Aorta (tissue), 5 donors: ENCODE results near the gene SMYD3. TPM values are rescaled to one million over a fixed set of nuclear protein-coding genes. Genes with fewer than 3 reads are reported as not detected.

Experiments
- ATAC-seq: fragments of 200-7000 bp; cut with Tn5 transposase; one replicate; pipeline ENCODE4 v1.9.1; 2022; ENCODE audit warnings: moderate library complexity; ENCODE audit not compliant: low FRiP score
- DNase-seq, 2 donors: peaks; one replicate each; pipeline ENCODE4 v3.0.0-alpha.2; 2020
- H3K27ac ChIP-seq, 2 donors: one replicate each; pipeline ENCODE4 v1.5.1; 2013; ENCODE audit warnings: low read length in 2 of 2, mild to moderate bottlenecking in 2 of 2, moderate library complexity in 2 of 2, control low read depth in 1 of 2, inconsistent platforms in 1 of 2, low read depth in 1 of 2
- H3K27me3 ChIP-seq, 2 donors: one replicate each; pipeline ENCODE4 v1.6.1; 2013; ENCODE audit warnings: control low read depth in 1 of 2, low read length in 1 of 2, mild to moderate bottlenecking in 1 of 2, moderate library complexity in 1 of 2; ENCODE audit not compliant: insufficient read depth in 2 of 2, control insufficient read depth in 1 of 2
- H3K36me3 ChIP-seq, 2 donors: one replicate each; pipeline ENCODE4 v1.6.1; 2013; ENCODE audit warnings: control low read depth in 1 of 2, low read length in 1 of 2, mild to moderate bottlenecking in 1 of 2; ENCODE audit not compliant: insufficient read depth in 2 of 2, control insufficient read depth in 1 of 2
- H3K4me1 ChIP-seq, 2 donors: one replicate each; pipeline ENCODE4 v1.6.1; 2013; ENCODE audit warnings: low read length in 2 of 2, control low read depth in 1 of 2, mild to moderate bottlenecking in 1 of 2, moderate library complexity in 1 of 2; ENCODE audit not compliant: insufficient read depth in 2 of 2, control insufficient read depth in 1 of 2
- H3K4me3 ChIP-seq, 2 donors: one replicate each; pipeline ENCODE4 v1.5.1; 2013; ENCODE audit warnings: low read length in 2 of 2, control low read depth in 1 of 2, mild to moderate bottlenecking in 1 of 2
- H3K9me3 ChIP-seq: one replicate; pipeline ENCODE4 v1.6.1; 2013; ENCODE audit warnings: mild to moderate bottlenecking, low read length; ENCODE audit not compliant: control insufficient read depth
- WGBS, 2 donors: extraction: QIAGEN DNeasy Blood & Tissue Kit; methylation state at CpG; one replicate each; pipeline ENCODE4 v1.1.7; 2013; 5-methylcytosine and 5-hydroxymethylcytosine counted together
- intact Hi-C, 2 donors: fragments of 100-400 bp; cut with DNase I; formaldehyde crosslinking; loops; one replicate each; pipeline versions ENCODE4 v1.14.2 to v1.15.0; 2022
- polyA plus RNA-seq, 2 donors: library from polyadenylated mRNA; stranded (reverse); fragments of 200-250 nt; gene quantifications; one replicate each; pipeline ENCODE4 v1.2.3, GENCODE V29; 2013
- total RNA-seq, 2 donors: library from RNA; stranded (reverse); fragmentation: NEBNext Ultra II Directional; extraction: Animal tissue kit (Norgen Biotek cat#: 25700); gene quantifications; one replicate each; pipeline ENCODE4 v1.2.1, GENCODE V29; 2021
- donor health status: healthy with polysubstance abuse.
- donor health status: Bipolar disorder and iron deficiency.
- donor health status: DM: no; HTN: no; CAD: no.
- donor health status: DM: no; HTN: no; CAD: no.
- donor health status: DM: yes; HTN: yes; CAD: no.

Gene SMYD3
- total and polyA plus RNA-seq, 4 donors: 6.0 to 29.1 (median 11.1) TPM

DNA sequence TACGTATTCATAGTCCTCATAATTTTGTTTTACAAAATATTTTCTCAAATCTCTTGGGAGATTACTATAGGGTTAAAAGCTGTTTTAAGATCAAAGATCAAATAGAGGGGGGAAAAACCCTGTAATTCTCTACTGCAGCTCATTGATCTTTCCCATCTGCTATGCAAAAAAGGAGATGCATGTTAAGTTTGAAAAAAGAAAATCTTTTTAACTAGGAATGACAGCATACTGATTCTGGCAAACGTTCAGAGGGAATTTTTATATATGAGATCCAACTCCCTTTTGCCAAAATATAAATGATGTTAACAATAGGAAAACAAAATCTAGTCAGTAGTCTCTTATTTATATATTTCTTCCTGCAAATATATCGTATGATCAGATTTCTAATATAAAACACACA, 69.1 kb downstream of the SMYD3 start:
- Histone ChIP-seq H3K36me3 (no peaks in the 10 kb centered on the region), H3K9me3 (no peaks in the 10 kb centered on the region), H3K27ac (no peak overlapping the region), H3K27me3 (no peaks in the 10 kb centered on the region), H3K4me3 (no peak overlapping the region), H3K4me1 (no peaks in the 10 kb centered on the region)
- intact Hi-C loops: no loop called here
- ATAC-seq (no peak), DNase-seq (no peak)
- WGBS, 2 donors: 70 to 71% methylated on average over 3 of the region's 3 CpGs

DNA sequence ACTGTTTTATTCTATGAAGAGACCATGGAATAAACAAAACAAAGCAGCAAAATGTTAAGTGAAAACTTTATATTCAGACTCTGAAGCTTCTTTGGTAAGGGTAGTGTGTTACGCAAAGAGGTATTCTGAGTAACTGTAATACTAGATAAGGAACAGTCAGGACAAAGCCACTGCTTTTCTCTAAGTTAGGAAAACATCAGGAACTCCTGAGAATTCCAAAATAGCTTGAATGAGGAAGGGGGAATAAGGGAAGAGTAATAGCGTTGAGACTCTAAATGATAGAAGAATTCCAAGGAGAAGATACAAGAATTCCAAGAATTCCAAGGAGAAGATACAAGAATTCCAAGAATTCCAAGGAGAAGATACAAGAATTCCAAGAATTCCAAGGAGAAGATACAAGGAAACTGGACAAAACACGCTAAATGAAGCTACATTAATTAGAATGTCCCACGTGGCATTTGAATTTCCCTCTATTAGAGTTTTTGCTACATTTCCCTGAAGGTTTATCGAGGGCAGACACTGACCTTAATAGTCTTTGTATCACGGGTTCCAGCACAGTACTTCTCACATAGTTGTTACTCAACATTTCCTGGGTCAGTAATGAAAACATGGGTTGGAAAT, 71.5 kb downstream of the SMYD3 start:
- no peaks in the 10 kb centered on the region for H3K4me1 ChIP-seq
- DNase-seq (no peak), ATAC-seq (no peak)
- H3K36me3 ChIP-seq: no peaks in the 10 kb centered on the region
- no peaks in the 10 kb centered on the region for H3K9me3 ChIP-seq
- no peak overlapping the region for H3K27ac ChIP-seq
- intact Hi-C loops: no loop called here
- H3K27me3 ChIP-seq: no peaks in the 10 kb centered on the region
- WGBS, 2 donors: 59 to 77% methylated on average over 6 of the region's 6 CpGs
- H3K4me3 ChIP-seq: no peak overlapping the region

- intact Hi-C loops: no loop called here
- Histone ChIP-seq H3K27ac (no peak overlapping the region), H3K27me3 (no peaks in the 10 kb centered on the region), H3K4me3 (no peak overlapping the region), H3K4me1 (no peaks in the 10 kb centered on the region), H3K9me3 (no peaks in the 10 kb centered on the region), H3K36me3 (no peaks in the 10 kb centered on the region)
- ATAC-seq (no peak), DNase-seq (no peak)
- 97% methylated on average over 5 of the region's 5 CpGs for WGBS, 2 donors
Observed at GRCh38 chr1:246434335-246434734, 72.7 kb downstream of the SMYD3 start.

DNA sequence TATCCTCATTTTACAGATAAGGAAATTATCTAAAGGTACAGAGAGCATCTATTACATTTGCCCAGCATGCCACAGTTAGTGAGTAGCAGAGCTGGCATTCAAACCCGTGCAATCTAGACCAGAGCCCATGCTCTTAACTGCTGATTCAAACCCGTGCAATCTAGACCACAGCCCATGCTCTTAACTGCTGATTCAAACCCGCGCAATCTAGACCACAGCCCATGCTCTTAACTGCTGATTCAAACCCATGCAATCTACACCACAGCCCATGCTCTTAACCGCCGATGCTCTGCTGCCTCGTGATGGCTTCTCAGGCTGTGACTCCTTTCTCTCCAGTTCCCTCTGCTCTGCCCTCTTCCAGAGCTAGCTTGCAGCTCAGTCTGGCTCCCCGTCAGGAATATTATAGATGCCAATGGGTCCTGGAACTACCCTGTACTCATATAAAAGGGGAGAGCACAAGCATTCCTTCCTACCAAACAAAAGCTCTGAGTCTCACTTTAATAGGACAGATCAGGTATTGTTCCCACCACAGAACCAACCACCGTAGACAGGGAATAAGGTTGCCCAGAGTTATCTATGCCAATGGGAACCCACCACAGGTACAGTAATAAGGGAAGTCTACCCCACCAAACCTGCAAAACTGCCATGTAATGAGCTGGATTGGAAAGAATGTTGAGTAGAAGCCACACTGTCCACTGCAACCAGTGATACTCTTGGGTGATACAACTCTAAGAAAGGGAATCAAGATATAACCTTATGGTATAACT, 78.4 kb downstream of the SMYD3 start:
- no peak for ATAC-seq
- intact Hi-C loops: no loop called here
- 71 to 77% methylated on average over 9 of the region's 9 CpGs for WGBS, 2 donors

DNA sequence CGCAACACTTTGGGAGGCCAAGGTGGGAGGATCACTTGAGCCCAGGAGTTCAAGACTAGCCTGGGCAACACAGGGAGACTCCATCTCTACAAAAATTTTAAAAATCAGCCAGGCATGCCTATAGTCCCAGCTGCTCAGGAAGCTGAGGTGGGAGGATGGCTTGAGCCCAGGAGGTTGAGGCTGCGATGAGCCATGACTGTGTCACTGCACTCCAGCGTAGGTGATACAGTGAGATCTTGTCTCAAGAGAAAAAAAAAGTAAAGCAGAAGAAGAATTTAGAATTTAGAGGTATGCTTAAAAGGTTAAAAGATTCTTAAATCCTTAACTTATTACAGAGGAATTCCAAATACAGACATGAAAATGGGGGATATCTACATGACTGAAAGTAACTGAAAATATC, 79.5 kb downstream of the SMYD3 start:
- 95 to 98% methylated on average over 3 of the region's 3 CpGs for WGBS, 2 donors
- H3K27ac ChIP-seq: no peak overlapping the region
- intact Hi-C loops: no loop called here

More for the DNA sequence above, 78.4 kb downstream of the SMYD3 start:
- H3K27me3 ChIP-seq: no peaks in the 10 kb centered on the region
- no peak for DNase-seq
- H3K4me1 ChIP-seq: peaks cover 0 to 3% of the 10 kb centered on the region in 2 donors
- H3K27ac ChIP-seq: no peak overlapping the region
- peaks cover 0 to 3% of the 10 kb centered on the region in 2 donors for H3K36me3 ChIP-seq
- no peaks in the 10 kb centered on the region for H3K9me3 ChIP-seq
- H3K4me3 ChIP-seq: no peak overlapping the region

GRCh38 chr1:246425895-246426294, 81.2 kb downstream of the SMYD3 start:
- no peak overlapping the region for H3K27ac ChIP-seq
- H3K4me1 ChIP-seq: peaks cover 0 to 3% of the 10 kb centered on the region in 2 donors
- H3K27me3 ChIP-seq: no peaks in the 10 kb centered on the region
- peaks cover 0 to 3% of the 10 kb centered on the region in 2 donors for H3K36me3 ChIP-seq
- 93 to 95% methylated on average over 3 of the region's 3 CpGs for WGBS, 2 donors
- no peak for DNase-seq
- H3K9me3 ChIP-seq: no peaks in the 10 kb centered on the region
- intact Hi-C loops: no loop called here
- H3K4me3 ChIP-seq: no peak overlapping the region
- no peak for ATAC-seq

More for the DNA sequence above, 79.5 kb downstream of the SMYD3 start:
- no peak for ATAC-seq
- Histone ChIP-seq H3K9me3 (no peaks in the 10 kb centered on the region), H3K36me3 (peaks cover 0 to 3% of the 10 kb centered on the region in 2 donors), H3K4me3 (no peak overlapping the region), H3K4me1 (peaks cover 0 to 3% of the 10 kb centered on the region in 2 donors), H3K27me3 (no peaks in the 10 kb centered on the region)
- DNase-seq: no peak

DNA sequence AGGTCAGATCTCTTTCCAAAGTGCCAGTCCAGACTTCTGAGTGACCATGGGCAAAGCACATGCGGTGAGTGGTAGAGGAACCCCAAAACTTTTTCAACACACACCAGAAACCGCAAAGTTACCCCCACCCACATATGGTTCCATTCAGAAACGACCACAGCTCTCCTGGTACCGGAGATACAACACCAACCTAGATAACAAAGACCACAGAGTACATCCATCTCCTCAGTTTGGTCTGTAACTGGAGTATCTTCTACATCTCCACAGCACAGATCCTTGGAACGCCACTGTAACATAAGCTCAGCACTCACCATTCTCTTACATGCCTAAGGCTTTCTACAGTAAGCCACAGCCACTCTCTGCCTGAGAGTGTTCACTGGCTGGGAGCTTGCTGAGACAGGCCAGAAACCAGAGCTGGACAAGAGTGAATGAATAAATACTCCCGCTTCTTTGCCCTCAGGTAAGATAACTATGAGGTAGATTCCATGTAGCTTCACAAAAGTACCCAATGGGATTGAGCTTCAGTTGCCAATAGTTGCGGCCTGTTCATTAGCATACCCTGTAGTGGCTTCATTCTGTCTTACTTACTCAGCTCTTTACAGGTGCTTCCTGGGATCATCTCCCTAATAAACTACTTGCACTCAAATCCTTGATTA, 81.8 kb downstream of the SMYD3 start:
- Histone ChIP-seq H3K36me3 (peaks cover 0 to 3% of the 10 kb centered on the region in 2 donors), H3K27ac (no peak overlapping the region), H3K4me3 (no peak overlapping the region), H3K4me1 (peaks cover 0 to 3% of the 10 kb centered on the region in 2 donors), H3K9me3 (no peaks in the 10 kb centered on the region), H3K27me3 (no peaks in the 10 kb centered on the region)
- ATAC-seq: no peak
- intact Hi-C loops: no loop called here
- 92 to 95% methylated on average over 7 of the region's 7 CpGs for WGBS, 2 donors
- no peak for DNase-seq

DNA sequence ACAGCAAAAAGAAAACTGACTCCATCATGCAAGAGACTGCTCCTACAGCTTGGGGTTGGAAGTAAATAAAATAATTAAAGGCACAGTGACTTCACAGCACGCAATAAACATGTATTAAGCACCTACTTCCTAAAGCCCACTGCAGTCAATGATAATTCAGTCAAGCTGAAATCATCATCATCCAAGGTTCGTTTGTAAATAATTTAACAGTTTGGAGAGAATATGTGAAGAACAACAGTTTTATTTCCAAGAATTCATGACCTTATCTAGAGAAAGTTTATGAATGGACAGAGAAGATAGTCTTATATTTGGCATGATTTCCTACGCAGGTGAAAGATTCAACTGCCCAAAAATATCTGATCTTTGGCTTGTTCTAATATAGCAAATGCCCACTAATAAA, 86.8 kb downstream of the SMYD3 start:
- H3K36me3 ChIP-seq: peaks cover 0 to 3% of the 10 kb centered on the region in 2 donors
- H3K27me3 ChIP-seq: no peaks in the 10 kb centered on the region
- no peaks in the 10 kb centered on the region for H3K4me1 ChIP-seq
- 81 to 90% methylated on average over 3 of the region's 3 CpGs for WGBS, 2 donors
- no peak for ATAC-seq
- DNase-seq: no peak
- no peaks in the 10 kb centered on the region for H3K9me3 ChIP-seq
- no peak overlapping the region for H3K4me3 ChIP-seq
- H3K27ac ChIP-seq: no peak overlapping the region
- intact Hi-C loops: no loop called here
